KMS-11 (cell line): Measurements from ENCODE around the gene ITFG1.

ENCODE experiments used
- H2AFZ ChIP-seq: fragments of 200-600 bp; sonication (generic); 2 replicates; pipeline ENCODE4 v1.6.1; 2016; ENCODE audit warnings: antibody characterized with exemption, mixed run types, low read depth
- H3K27ac ChIP-seq: fragments of 200-600 bp; sonication (generic); 2 replicates; pipeline ENCODE4 v1.6.1; 2016; ENCODE audit warnings: mild to moderate bottlenecking, mixed run types
- H3K27me3 ChIP-seq: fragments of 200-600 bp; sonication (generic); 2 replicates; pipeline ENCODE4 v1.6.1; 2017; ENCODE audit warnings: mild to moderate bottlenecking, low read depth, mixed run types, moderate library complexity; ENCODE audit not compliant: insufficient read depth
- H3K36me3 ChIP-seq: fragments of 200-600 bp; sonication (generic); 2 replicates; pipeline ENCODE4 v1.6.1; 2017; ENCODE audit warnings: mild to moderate bottlenecking, mixed run types; ENCODE audit not compliant: insufficient read depth
- H3K4me1 ChIP-seq: fragments of 200-600 bp; sonication (generic); 2 replicates; pipeline ENCODE4 v1.6.1; 2016; ENCODE audit warnings: mild to moderate bottlenecking, low read depth, mixed run types; ENCODE audit not compliant: poor library complexity, severe bottlenecking
- H3K4me2 ChIP-seq: fragments of 200-600 bp; sonication (generic); 2 replicates; pipeline ENCODE4 v1.7.0; 2016; ENCODE audit warnings: mild to moderate bottlenecking, mixed run types
- H3K4me3 ChIP-seq: fragments of 200-600 bp; sonication (generic); IDR thresholded peaks from 2 replicates; pipeline ENCODE4 v1.6.1; 2017; ENCODE audit warnings: low read depth, low read length, mixed read lengths; ENCODE audit not compliant: insufficient read depth
- H3K79me2 ChIP-seq: fragments of 200-600 bp; sonication (generic); 2 replicates; pipeline ENCODE4 v1.6.1; 2016; ENCODE audit warnings: low read depth, mixed run types; ENCODE audit not compliant: insufficient read depth
- H3K9ac ChIP-seq: fragments of 200-600 bp; sonication (generic); 2 replicates; pipeline ENCODE4 v1.6.1; 2016; ENCODE audit warnings: mild to moderate bottlenecking, mixed run types
- H4K20me1 ChIP-seq: fragments of 200-600 bp; sonication (generic); 2 replicates; pipeline ENCODE4 v1.6.1; 2016; ENCODE audit warnings: mild to moderate bottlenecking, mixed run types; ENCODE audit not compliant: insufficient read depth
- CTCF ChIP-seq: fragments of 200-600 bp; sonication (generic); conservative IDR thresholded peaks from 2 replicates; pipeline ENCODE4 v1.6.1; 2017; ENCODE audit warnings: low read depth, mild to moderate bottlenecking, antibody characterized with exemption, low read length, moderate library complexity, mixed read lengths

ITFG1 gene

DNA sequence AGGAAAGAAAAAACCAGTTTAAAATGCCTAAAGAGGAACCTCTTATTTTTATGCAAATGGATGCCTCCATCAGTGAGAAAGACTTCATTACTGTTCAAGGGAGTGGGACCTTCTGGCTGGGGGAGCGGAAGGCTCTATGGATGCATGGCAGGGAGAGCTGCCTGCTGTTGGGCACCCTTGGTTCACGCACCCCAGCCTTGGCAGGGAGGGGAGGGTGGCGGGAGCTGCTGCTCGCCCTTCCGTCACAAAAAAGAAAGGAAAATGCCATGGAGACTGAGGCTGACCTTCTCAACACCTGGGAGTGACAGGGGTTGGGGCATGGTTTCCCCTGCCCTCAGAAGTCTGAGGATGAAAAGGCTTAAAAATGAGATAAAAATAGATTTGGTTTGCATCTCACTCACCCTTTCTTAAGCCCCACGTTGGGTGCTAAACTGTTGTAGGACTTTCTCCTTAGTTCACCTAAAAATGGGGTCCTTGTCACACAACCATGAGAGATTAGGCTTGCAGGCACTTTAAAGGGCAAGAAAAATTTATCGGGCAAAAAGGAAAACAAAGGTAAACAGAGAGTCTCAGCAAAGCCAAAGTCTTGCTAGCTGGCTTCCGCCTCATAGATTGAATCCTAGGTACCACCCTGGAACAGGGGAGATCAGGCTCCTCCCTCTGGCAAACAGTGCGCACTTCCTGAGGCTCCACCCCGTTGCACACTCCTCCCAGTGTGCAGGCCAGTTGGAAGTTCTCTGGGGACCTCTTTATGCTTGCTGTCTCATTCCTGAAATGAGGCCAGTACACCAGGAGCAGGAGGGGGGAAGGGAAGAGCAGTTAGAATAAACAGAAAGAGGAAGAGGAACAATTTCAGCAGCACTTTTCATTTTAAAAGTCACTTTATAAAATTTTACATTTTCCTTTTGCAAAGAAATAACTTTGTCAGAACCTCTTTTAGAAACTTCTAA lies 31.8 kb upstream of the ITFG1 start:
- H3K27ac ChIP-seq = no peak overlapping the region
- H2AFZ ChIP-seq = no peak overlapping the region
- no peak for TF ChIP-seq CTCF
- H3K79me2 ChIP-seq = no peaks in the 10 kb centered on the region
- no peak overlapping the region for H3K4me2 ChIP-seq
- H3K27me3 ChIP-seq = no peaks in the 10 kb centered on the region
- no peak overlapping the region for H3K9ac ChIP-seq
- no peak overlapping the region for H3K4me3 ChIP-seq
- H3K36me3 ChIP-seq = no peaks in the 10 kb centered on the region
- no peaks in the 10 kb centered on the region for H4K20me1 ChIP-seq
- peaks cover 13% of the 10 kb centered on the region for H3K4me1 ChIP-seq

- Histone ChIP-seq H4K20me1 (no peaks in the 10 kb centered on the region), H3K4me2 (no peak overlapping the region), H3K36me3 (no peaks in the 10 kb centered on the region), H3K9ac (no peak overlapping the region), H3K79me2 (no peaks in the 10 kb centered on the region), H3K27me3 (no peaks in the 10 kb centered on the region), H3K4me1 (peaks cover 13% of the 10 kb centered on the region), H2AFZ (no peak overlapping the region), H3K27ac (no peak overlapping the region), H3K4me3 (no peak overlapping the region)
- TF ChIP-seq CTCF = no peak
These were observed 31.2 kb upstream of the ITFG1 start for GRCh38 chr16:47492036-47492427.

DNA sequence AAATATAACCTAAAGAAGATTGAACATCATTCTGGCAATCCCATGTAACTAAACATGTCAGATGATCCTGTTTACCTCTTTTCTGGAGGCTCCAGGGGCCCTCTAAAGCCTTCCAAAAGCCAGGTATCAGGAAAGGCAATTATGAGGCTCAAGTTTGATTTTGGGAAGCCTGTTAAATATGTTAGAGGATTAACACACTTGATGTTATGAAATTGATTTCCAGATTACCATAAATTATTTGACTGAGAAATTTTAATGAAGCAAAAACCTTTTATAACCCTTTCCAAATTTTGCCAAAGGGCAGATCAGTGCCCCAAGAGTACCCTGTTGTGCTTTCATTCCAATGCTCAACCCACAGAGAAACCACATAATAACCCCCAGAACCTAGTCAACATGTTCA lies 29.6 kb upstream of the ITFG1 start:
- Histone ChIP-seq H3K4me1 (peaks cover 13% of the 10 kb centered on the region), H4K20me1 (no peaks in the 10 kb centered on the region), H3K4me3 (no peak overlapping the region), H2AFZ (no peak overlapping the region), H3K4me2 (no peak overlapping the region), H3K27ac (no peak overlapping the region), H3K9ac (no peak overlapping the region), H3K79me2 (no peaks in the 10 kb centered on the region), H3K36me3 (no peaks in the 10 kb centered on the region), H3K27me3 (no peaks in the 10 kb centered on the region)
- no peak for TF ChIP-seq CTCF

DNA sequence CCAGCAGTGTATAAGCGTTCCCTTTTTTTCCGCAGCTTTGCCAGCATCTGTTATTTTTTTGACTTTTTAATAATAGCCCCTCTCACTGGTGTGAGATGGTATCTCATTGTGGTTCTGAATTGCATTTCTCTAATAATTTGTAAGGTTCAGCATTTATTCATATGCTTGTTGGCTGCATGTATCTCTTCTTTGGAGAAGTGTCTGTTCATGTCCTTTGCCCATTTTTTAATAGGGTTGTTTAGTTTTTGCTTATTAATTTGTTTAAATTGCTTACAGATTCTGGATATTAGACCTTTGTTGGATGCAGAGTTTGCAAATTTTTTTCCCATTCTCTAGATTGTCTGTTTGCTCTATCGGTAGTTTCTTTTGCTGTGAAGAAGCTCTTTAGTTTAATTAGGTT lies 27.2 kb upstream of the ITFG1 start:
- peaks cover 11% of the 10 kb centered on the region for H3K4me1 ChIP-seq
- H3K9ac ChIP-seq = no peak overlapping the region
- no peaks in the 10 kb centered on the region for H3K79me2 ChIP-seq
- no peaks in the 10 kb centered on the region for H3K27me3 ChIP-seq
- H3K36me3 ChIP-seq = no peaks in the 10 kb centered on the region
- H3K27ac ChIP-seq = no peak overlapping the region
- H4K20me1 ChIP-seq = no peaks in the 10 kb centered on the region
- no peak overlapping the region for H2AFZ ChIP-seq
- no peak overlapping the region for H3K4me2 ChIP-seq
- no peak for TF ChIP-seq CTCF
- H3K4me3 ChIP-seq = no peak overlapping the region
